EL (cell line): ENCODE measurements around the gene PPP4R4.
"Not testable (repeated sequence)": the region's sequence is repeated elsewhere in the genome, so short reads cannot be mapped to it uniquely, and the experiment has no call there.

ENCODE experiments used
- DNase-seq: peaks from one replicate; pipeline ENCODE4 v3.0.0-alpha.2; 2016

The PPP4R4 gene

DNA sequence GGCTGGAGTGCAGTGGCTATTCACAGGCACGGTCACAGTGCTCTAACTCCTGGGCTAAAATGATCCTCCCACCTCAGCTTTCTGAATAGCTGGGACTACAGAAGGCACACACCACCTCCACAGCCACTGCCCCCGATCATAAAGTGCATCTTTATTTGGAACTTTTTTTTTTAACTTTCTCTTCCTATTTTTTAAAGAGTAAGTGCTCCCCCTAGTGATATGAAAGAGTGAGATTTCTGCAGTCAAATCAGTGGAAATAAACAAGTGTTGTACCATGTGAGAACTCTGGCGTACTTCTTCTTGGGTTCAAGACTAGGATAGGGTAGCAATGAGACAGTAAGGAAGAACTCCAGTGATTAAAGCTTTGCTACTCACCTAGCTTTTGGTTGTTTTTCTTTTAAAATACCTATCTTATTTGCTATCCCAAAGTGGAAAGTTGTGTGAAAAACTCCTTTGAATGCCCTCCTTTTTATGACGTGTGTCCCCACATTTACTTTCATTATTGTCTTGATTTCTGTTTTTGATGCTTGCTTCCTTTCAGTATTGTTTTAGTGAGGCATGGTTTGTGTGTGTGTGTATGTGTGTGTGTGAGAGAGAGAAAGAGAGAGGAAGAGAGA, 6.6 kb downstream of the PPP4R4 start:
- peak; percentile 58 for DNase-seq

DNA sequence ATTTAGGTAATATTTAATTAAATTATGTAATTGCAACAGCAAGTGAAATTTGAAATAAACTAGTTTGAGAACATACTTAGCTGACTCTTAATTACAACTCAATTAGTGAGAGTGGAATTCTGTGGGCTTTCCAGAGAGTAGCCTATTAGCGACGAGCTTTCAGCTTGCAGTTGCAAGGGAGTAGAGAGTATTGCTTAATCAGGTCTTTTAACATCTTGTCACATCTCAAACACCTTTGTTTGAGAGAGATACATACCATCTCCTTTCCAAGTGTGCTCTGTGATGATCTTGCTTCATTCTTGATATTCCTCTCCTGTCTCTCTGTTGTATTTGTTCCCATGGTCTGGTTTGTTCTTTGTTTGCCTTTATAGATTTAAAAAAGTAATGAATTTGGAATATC, 7.7 kb downstream of the PPP4R4 start:
- DNase-seq = no peak

GRCh38 chr14:94192536-94192935, 18.4 kb downstream of the PPP4R4 start:
- DNase-seq = no peak

DNA sequence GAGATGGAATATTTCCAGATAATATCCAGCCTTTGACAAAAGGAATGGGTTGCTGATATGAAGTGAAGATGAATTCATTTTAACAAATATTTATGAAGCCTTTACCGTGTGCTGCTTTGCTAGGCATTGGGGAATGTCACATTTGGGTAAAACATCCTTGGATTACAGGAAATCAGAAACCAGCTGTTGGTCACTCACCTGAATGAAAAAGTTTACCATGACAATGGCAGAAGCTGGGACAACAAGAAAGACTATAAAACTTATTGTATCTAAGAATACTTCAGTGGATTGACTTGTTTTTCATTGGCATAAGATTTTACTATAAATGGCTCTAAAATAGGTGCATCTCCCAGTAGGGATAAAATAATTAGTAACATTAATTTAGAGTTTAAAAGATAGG, 19.7 kb downstream of the PPP4R4 start:
- DNase-seq = no peak

DNA sequence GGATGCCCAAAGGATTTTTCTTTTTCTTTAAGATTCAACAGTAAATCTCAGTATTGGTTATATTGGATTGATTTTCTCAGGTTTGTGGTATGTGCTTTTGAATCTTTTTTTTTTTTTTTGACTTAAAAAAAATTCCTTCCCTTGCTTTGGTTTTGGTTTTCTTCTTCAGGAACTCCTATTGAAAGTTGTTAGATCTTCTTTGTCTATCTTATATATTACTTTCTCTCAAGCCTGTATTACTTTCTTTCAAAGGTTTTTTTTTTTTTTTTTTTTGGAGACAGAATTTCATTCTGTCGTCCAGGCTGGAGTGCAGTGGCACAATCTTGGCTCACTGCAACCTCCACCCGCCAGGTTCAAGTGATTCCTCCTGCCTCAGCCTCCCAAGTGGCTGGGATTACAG, 21.9 kb downstream of the PPP4R4 start:
- no peak for DNase-seq

- DNase-seq = no peak
These were observed 29.5 kb downstream of the PPP4R4 start for GRCh38 chr14:94203473-94204210.

DNA sequence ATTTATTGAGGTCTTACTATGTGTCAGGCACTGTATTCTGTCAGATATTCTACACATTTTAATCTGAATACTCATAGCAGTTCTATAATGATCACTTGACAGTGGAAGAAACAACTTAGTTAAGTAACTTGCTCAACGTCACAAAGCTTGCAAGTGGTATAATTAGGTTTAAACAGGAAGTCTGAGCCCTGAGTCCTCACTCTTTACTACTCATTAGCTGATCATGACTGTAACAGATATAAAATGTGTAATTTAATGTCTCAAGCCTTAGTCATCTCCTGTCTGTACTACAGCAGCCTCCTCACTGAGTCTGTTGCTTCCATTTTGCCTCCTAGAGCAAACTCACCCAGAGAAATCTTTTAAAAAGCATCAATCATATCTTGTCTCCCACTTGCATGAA, 38.9 kb downstream of the PPP4R4 start:
- peak; percentile 66 for DNase-seq

- no peak for DNase-seq
These were observed 39.6 kb downstream of the PPP4R4 start for GRCh38 chr14:94213741-94214140.

DNA sequence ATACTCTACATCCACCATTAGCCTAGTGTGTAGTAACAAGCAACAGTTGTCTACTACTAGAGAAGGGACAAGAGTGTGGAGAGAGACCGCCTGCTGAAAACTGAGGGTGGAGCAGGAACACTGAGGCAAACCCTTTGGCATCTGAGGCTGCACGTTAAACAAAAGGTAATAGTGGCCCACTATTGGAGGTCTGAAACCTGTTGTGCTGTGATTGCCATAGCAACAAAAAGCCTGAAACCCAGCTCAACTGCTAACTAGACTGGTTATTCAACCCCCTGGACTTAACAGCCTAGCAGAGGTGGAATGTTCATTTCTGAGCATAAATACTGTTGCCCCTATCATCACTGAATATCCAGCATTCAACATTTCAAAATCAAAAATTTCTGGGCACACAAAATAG, 43.0 kb downstream of the PPP4R4 start:
- DNase-seq = no peak

DNA sequence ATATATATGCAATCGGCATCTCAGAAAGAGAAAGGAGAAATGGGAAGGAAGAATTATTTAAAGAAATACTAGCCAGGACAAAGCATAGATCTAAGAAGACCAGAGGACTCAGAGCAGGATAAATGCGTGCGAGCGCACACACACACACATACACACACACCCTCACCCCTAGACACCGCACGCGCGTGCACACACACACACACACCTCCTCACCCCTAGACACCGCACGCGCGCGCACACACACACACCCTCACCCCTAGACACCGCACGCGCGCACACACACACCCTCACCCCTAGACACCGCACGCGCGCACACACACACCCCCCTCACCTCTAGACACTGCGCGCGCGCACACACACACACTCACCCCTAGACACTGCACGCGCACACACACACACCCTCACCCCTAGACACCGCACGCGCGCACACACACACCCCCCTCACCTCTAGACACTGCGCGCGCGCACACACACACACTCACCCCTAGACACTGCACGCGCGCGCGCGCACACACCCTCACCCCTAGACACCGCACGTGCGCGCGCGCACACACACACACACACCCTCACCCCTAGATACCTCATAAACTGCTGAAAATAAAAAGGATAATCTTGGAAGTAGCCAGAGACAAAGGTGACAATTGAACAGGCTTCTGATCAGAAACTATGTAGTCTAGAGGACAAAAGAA, 44.2 kb downstream of the PPP4R4 start:
- DNase-seq = not testable (repeated sequence)

DNA sequence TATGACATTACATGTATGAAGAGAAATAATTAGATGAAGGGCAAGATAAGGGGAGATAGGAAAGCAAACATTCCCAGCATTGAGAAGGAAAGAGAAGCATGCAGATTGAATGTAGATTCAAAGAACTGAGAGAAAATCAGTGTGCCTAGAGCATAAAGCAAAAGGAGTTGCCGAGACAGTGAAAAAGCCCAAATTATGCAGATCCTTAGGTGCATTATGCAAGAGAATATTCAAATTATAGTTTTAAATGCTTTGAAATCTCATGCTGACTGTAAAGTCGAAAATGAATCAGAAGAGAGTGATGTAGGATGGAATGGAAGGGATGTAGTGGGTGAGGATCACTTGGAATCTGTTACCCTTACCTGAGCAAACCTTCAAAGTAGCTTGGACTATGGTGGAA, 49.9 kb downstream of the PPP4R4 start:
- no peak for DNase-seq

- DNase-seq = no peak
These were observed 51.6 kb downstream of the PPP4R4 start for GRCh38 chr14:94225460-94226378.

DNA sequence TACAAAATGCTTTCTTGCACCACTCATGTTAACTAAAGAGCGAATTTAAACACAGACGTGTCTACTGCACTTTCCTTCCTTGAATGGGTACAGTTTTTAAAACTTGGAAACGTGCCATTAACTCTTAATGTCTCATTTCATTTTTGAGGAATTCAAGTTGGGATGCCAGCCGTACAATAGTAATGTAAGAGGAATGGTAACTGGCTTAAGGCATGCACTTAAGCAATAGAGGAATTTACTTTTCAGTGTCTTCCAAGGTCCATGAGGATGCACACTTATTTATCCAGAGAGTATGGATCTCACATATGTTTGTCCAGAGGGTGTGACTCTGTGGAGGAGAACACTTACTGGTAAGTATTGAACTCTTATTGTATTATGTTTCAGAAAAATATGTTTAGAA, 52.9 kb downstream of the PPP4R4 start:
- peak; percentile 66 for DNase-seq

GRCh38 chr14:94237046-94237445, 62.9 kb downstream of the PPP4R4 start:
- DNase-seq = no peak

GRCh38 chr14:94237983-94238382, 63.9 kb downstream of the PPP4R4 start:
- no peak for DNase-seq

- DNase-seq = no peak
These were observed 65.3 kb downstream of the PPP4R4 start for GRCh38 chr14:94239406-94239805.

GRCh38 chr14:94244182-94244581, 70.1 kb downstream of the PPP4R4 start:
- no peak for DNase-seq

- DNase-seq = peak; percentile 3
These were observed 90.1 kb downstream of the PPP4R4 start for GRCh38 chr14:94264195-94264594.

GRCh38 chr14:94267352-94267751, 93.2 kb downstream of the PPP4R4 start:
- DNase-seq = no peak

GRCh38 chr14:94268582-94268981, 94.5 kb downstream of the PPP4R4 start:
- not testable (repeated sequence) for DNase-seq

DNA sequence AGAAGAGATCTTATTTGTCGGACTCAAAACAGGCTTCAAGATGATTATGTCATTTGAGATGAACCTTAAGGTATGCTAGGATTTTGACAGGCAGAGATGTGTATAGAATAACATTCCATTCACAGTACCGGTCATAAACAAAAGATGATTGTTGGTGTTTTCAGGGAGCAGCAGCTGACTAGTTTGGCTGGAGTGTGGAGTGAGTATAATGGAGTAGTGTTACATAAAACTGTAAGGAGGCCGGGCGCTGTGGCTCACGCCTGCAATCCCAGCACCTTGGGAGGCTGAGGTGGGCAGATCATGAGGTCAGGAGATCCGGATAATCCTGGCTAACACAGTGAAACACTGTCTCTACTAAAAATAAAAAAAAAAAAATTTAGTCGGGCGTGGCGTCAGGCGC, 95.0 kb downstream of the PPP4R4 start:
- no peak for DNase-seq

DNA sequence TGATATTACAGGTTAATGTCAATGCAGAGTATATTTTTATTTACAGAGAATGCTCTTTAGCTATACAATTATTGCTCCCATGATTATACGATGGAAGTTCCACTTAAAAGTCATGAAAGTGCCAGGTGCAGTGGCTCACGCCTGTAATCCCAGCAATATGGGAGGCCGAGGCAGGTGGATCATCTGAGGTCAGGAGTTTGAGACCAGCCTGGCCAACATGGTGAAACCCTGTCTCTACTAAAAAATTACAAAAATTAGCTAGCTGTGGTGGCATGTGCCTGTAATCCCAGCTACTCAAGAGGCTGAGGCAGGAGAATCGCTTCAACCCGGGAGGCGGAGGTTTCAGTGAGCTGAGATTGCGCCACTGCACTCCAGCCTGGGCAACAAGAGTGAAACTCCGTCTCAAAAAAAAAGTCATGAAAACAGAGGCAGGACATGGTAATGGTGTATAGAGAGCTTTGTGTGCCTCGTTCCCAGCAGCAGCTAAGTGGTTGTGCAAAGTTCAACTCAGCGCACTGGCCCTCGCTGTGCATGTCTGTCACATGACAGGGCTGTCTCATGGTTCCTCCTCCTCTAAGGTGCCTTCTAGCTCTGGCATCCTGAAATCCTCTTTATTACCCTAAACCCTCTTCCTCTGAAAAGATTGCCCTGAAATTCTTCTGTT, 102.9 kb downstream of the PPP4R4 start:
- not testable (repeated sequence) for DNase-seq

- no peak for DNase-seq
These were observed 104.6 kb downstream of the PPP4R4 start for GRCh38 chr14:94278731-94279130.
